MM.1S (cell line): Measurements from ENCODE around the gene ZNF664.

Experiments used
- DNase-seq: peaks from one replicate; pipeline ENCODE4 v3.0.0-alpha.2; 2015
- H2AFZ ChIP-seq: fragments of 300-600 bp; sonication (generic); 2 replicates; pipeline ENCODE4 v1.6.0; 2016; ENCODE audit warnings: antibody characterized with exemption, low read length
- H3F3A ChIP-seq: fragments of 300-600 bp; sonication (generic); 2 replicates; pipeline ENCODE4 v1.6.1; 2016; ENCODE audit warnings: mild to moderate bottlenecking, antibody characterized with exemption, low read length, moderate library complexity, mixed read lengths; ENCODE audit not compliant: insufficient read depth
- H3K27ac ChIP-seq: fragments of 300-600 bp; sonication (generic); 2 replicates; pipeline ENCODE4 v1.5.1; 2016; ENCODE audit warnings: mild to moderate bottlenecking, low read length
- H3K27me3 ChIP-seq: fragments of 300-600 bp; sonication (generic); replicated peaks from 2 replicates; pipeline ENCODE4 v1.6.0; 2016; ENCODE audit warnings: low read length; ENCODE audit not compliant: insufficient read depth
- H3K36me3 ChIP-seq: fragments of 300-600 bp; sonication (generic); replicated peaks from 2 replicates; pipeline ENCODE4 v1.6.1; 2016; ENCODE audit warnings: mild to moderate bottlenecking, low read length, mixed read lengths; ENCODE audit not compliant: insufficient read depth
- H3K4me1 ChIP-seq: fragments of 300-600 bp; sonication (generic); 2 replicates; pipeline ENCODE4 v1.6.1; 2016; ENCODE audit warnings: low read length, mixed read lengths
- H3K4me2 ChIP-seq: fragments of 300-600 bp; sonication (generic); 2 replicates; pipeline ENCODE4 v1.6.0; 2016; ENCODE audit warnings: low read depth, low read length
- H3K4me3 ChIP-seq: fragments of 300-600 bp; sonication (generic); 2 replicates; pipeline ENCODE4 v1.5.1; 2016; ENCODE audit warnings: low read length, mixed read lengths
- H3K79me2 ChIP-seq: fragments of 300-600 bp; sonication (generic); 2 replicates; pipeline ENCODE4 v1.6.1; 2016; ENCODE audit warnings: mixed run types, low read length, mixed read lengths
- H3K9ac ChIP-seq: fragments of 300-600 bp; sonication (generic); 2 replicates; pipeline ENCODE4 v1.6.1; 2016; ENCODE audit warnings: low read length, mixed read lengths
- H3K9me2 ChIP-seq: fragments of 300-600 bp; sonication (generic); replicated peaks from 2 replicates; pipeline ENCODE4 v1.6.1; 2016; ENCODE audit warnings: mild to moderate bottlenecking, low read length, mixed read lengths; ENCODE audit not compliant: insufficient read depth
- H3K9me3 ChIP-seq: fragments of 300-600 bp; sonication (generic); replicated peaks from 2 replicates; pipeline ENCODE4 v1.6.1; 2016; ENCODE audit warnings: mild to moderate bottlenecking, low read length, mixed read lengths; ENCODE audit not compliant: insufficient read depth
- H4K20me1 ChIP-seq: fragments of 300-600 bp; sonication (generic); 2 replicates; pipeline ENCODE4 v1.6.1; 2016; ENCODE audit warnings: mild to moderate bottlenecking, low read length, moderate library complexity, mixed read lengths; ENCODE audit not compliant: insufficient read depth
- EZH2 ChIP-seq: fragments of 300-600 bp; sonication (generic); optimal IDR thresholded peaks from 2 replicates; pipeline ENCODE3; 2017; ENCODE audit warnings: low read depth, mild to moderate bottlenecking, antibody characterized with exemption, low read length, mixed read lengths
- EZH2phosphoT487 ChIP-seq: fragments of 300-600 bp; sonication (generic); IDR thresholded peaks from 2 replicates; pipeline ENCODE4 v1.6.1; 2018; ENCODE audit warnings: antibody characterized with exemption, low read length
- TF ChIP-seq, protein P1 (sequence below): fragments of 300-600 bp; sonication (generic); IDR thresholded peaks from 2 replicates; pipeline ENCODE4 v1.5.1; 2016; ENCODE audit warnings: antibody characterized with exemption, low read length, mixed read lengths

The ZNF664 gene

GRCh38 chr12:124018539-124018938, 45.5 kb downstream of the ZNF664 start:
- TF ChIP-seq, protein P1, sequence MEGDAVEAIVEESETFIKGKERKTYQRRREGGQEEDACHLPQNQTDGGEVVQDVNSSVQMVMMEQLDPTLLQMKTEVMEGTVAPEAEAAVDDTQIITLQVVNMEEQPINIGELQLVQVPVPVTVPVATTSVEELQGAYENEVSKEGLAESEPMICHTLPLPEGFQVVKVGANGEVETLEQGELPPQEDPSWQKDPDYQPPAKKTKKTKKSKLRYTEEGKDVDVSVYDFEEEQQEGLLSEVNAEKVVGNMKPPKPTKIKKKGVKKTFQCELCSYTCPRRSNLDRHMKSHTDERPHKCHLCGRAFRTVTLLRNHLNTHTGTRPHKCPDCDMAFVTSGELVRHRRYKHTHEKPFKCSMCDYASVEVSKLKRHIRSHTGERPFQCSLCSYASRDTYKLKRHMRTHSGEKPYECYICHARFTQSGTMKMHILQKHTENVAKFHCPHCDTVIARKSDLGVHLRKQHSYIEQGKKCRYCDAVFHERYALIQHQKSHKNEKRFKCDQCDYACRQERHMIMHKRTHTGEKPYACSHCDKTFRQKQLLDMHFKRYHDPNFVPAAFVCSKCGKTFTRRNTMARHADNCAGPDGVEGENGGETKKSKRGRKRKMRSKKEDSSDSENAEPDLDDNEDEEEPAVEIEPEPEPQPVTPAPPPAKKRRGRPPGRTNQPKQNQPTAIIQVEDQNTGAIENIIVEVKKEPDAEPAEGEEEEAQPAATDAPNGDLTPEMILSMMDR: no peak
- TF ChIP-seq EZH2 (no peak), EZH2phosphoT487 (no peak)
- Histone ChIP-seq H3K9me3 (no peaks in the 10 kb centered on the region), H4K20me1 (no peaks in the 10 kb centered on the region), H3K27me3 (no peaks in the 10 kb centered on the region), H3K4me2 (no peak overlapping the region), H3K79me2 (no peaks in the 10 kb centered on the region), H3K4me1 (no peaks in the 10 kb centered on the region), H3K4me3 (no peak overlapping the region), H3K27ac (no peak overlapping the region), H2AFZ (no peak overlapping the region), H3K9me2 (no peaks in the 10 kb centered on the region), H3K9ac (no peak overlapping the region), H3F3A (no peaks in the 10 kb centered on the region), H3K36me3 (no peaks in the 10 kb centered on the region)
- no peak for DNase-seq

DNA sequence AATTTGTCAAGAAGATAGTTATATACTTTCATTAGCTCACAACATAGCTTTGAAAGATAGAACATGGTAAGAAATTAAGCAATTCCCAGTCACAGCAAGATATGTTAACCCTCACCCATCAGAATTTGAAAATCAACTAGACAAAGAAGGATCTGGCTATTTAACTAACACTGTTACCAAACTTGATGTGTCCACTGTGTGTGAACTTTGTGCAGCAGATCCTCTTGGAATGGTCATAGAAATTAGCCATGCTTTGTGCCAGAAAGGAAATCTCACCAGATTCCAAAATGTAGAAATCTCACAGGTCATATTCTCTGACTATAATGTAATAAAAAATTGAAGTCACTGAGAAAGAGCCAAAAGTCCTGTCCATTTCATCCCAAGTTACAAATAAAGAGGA, 46.1 kb downstream of the ZNF664 start:
- Histone ChIP-seq H3K9ac (no peak overlapping the region), H2AFZ (no peak overlapping the region), H3F3A (no peaks in the 10 kb centered on the region), H3K9me2 (no peaks in the 10 kb centered on the region), H3K27ac (no peak overlapping the region), H3K4me2 (no peak overlapping the region), H3K4me3 (no peak overlapping the region), H4K20me1 (no peaks in the 10 kb centered on the region), H3K4me1 (no peaks in the 10 kb centered on the region), H3K36me3 (no peaks in the 10 kb centered on the region), H3K79me2 (no peaks in the 10 kb centered on the region), H3K9me3 (no peaks in the 10 kb centered on the region), H3K27me3 (no peaks in the 10 kb centered on the region)
- no peak for DNase-seq
- TF ChIP-seq EZH2 (no peak), EZH2phosphoT487 (no peak)
- TF ChIP-seq, protein P1: no peak

- no peak overlapping the region for H3K27ac ChIP-seq
- no peak overlapping the region for H3K9ac ChIP-seq
- no peaks in the 10 kb centered on the region for H4K20me1 ChIP-seq
- DNase-seq: no peak
- H2AFZ ChIP-seq: no peak overlapping the region
- H3K4me2 ChIP-seq: no peak overlapping the region
- no peaks in the 10 kb centered on the region for H3K9me2 ChIP-seq
- no peaks in the 10 kb centered on the region for H3K79me2 ChIP-seq
- H3K4me1 ChIP-seq: no peaks in the 10 kb centered on the region
- H3K27me3 ChIP-seq: no peaks in the 10 kb centered on the region
- H3K9me3 ChIP-seq: no peaks in the 10 kb centered on the region
- no peak overlapping the region for H3K4me3 ChIP-seq
- H3F3A ChIP-seq: no peaks in the 10 kb centered on the region
- no peaks in the 10 kb centered on the region for H3K36me3 ChIP-seq
- TF ChIP-seq EZH2phosphoT487 (no peak), EZH2 (no peak)
- TF ChIP-seq, protein P1: no peak
Measured at GRCh38 chr12:124020514-124020949, 47.5 kb downstream of the ZNF664 start.
